H1 (cell line): ENCODE data around the gene CXCL17. TPM values are rescaled to one million over a fixed set of nuclear protein-coding genes. Genes with fewer than 3 reads are reported as not detected.

Experiments used
- ATF3 ChIP-seq: IDR thresholded peaks from 2 replicates; pipeline ENCODE4 v1.6.1; 2011; ENCODE audit warnings: low read depth, mild to moderate bottlenecking, low read length; ENCODE audit not compliant: insufficient read depth
- BCL11A ChIP-seq, 2 experiments: IDR thresholded peaks; one replicate each; pipeline ENCODE4 v1.6.1; 2011; ENCODE audit warnings: low read depth in 2 of 2, low read length in 2 of 2, mild to moderate bottlenecking in 2 of 2
- BRCA1 ChIP-seq: IDR thresholded peaks from 2 replicates; pipeline ENCODE4 v1.6.1; 2012; ENCODE audit warnings: low read depth, low read length, improper control_type of control experiment
- CBX5 ChIP-seq: fragments of 300-800, 300-1000 bp; sonication (generic); IDR thresholded peaks from 2 replicates; pipeline ENCODE4 v1.7.1; 2016; ENCODE audit warnings: antibody characterized with exemption, low read length, low read depth
- CEBPB ChIP-seq: IDR thresholded peaks from 2 replicates; pipeline ENCODE4 v1.6.1; 2012; ENCODE audit warnings: low read depth, low read length
- CHD2 ChIP-seq: IDR thresholded peaks from 2 replicates; pipeline ENCODE4 v1.6.1; 2012; ENCODE audit warnings: low read length, improper control_type of control experiment
- E2F6 ChIP-seq: IDR thresholded peaks from 2 replicates; pipeline ENCODE4 v1.6.1; 2012; ENCODE audit warnings: inconsistent platforms
- EP300 ChIP-seq, 2 experiments: IDR thresholded peaks; 1 replicate in 1 of 2; 2 replicates in 1 of 2; pipeline ENCODE4 v1.6.1; 2011 to 2012; ENCODE audit warnings: low read depth in 2 of 2, low read length in 2 of 2, mild to moderate bottlenecking in 2 of 2, borderline replicate concordance in 1 of 2, inconsistent platforms in 1 of 2, moderate library complexity in 1 of 2
- GTF2F1 ChIP-seq: IDR thresholded peaks from 2 replicates; pipeline ENCODE4 v1.6.1; 2012; ENCODE audit warnings: low read depth, low read length, improper control_type of control experiment, borderline replicate concordance
- JUN ChIP-seq: IDR thresholded peaks from 2 replicates; pipeline ENCODE4 v1.6.1; 2011; ENCODE audit warnings: low read depth, mild to moderate bottlenecking, improper control_type of control experiment, low read length
- JUND ChIP-seq: IDR thresholded peaks from 2 replicates; pipeline ENCODE4 v1.6.1; 2011; ENCODE audit warnings: mild to moderate bottlenecking, improper control_type of control experiment, low read length
- KDM1A ChIP-seq: fragments of 200-600, 300-600 bp; sonication (generic); IDR thresholded peaks from 2 replicates; pipeline ENCODE4 v1.7.1; 2016; ENCODE audit warnings: mild to moderate bottlenecking, low read length, borderline replicate concordance
- NANOG ChIP-seq: IDR thresholded peaks from 2 replicates; pipeline ENCODE4 v1.6.1; 2011; ENCODE audit warnings: low read length, low read depth, mild to moderate bottlenecking, inconsistent platforms; ENCODE audit not compliant: insufficient read depth, poor library complexity, severe bottlenecking
- NRF1 ChIP-seq: IDR thresholded peaks from 2 replicates; pipeline ENCODE4 v1.6.1; 2011; ENCODE audit warnings: mild to moderate bottlenecking, low read depth, low read length, improper control_type of control experiment
- POLR2A ChIP-seq, 2 experiments: IDR thresholded peaks; 1 replicate in 1 of 2; 2 replicates in 1 of 2; pipeline ENCODE4 v1.6.1; 2011; ENCODE audit warnings: low read depth in 2 of 2, low read length in 2 of 2, mild to moderate bottlenecking in 2 of 2; ENCODE audit errors: control extremely low read depth in 1 of 2
- POLR2AphosphoS5 ChIP-seq: IDR thresholded peaks from 2 replicates; pipeline ENCODE4 v1.6.1; 2011; ENCODE audit warnings: low read depth, low read length
- POU5F1 ChIP-seq: IDR thresholded peaks from 2 replicates; pipeline ENCODE4 v1.6.1; 2011; ENCODE audit warnings: low read depth, mild to moderate bottlenecking, low read length, moderate library complexity
- RNF2 ChIP-seq: fragments of 200-900, 300-1000 bp; sonication (generic); IDR thresholded peaks from 2 replicates; pipeline ENCODE4 v1.7.1; 2016; ENCODE audit warnings: borderline replicate concordance, low read depth, mild to moderate bottlenecking, antibody characterized with exemption, low read length; ENCODE audit not compliant: poor library complexity, severe bottlenecking; ENCODE audit errors: missing control alignments
- RXRA ChIP-seq: IDR thresholded peaks from 2 replicates; pipeline ENCODE4 v1.6.1; 2011; ENCODE audit warnings: low read depth, mild to moderate bottlenecking, low read length, moderate library complexity; ENCODE audit not compliant: insufficient read depth
- SUZ12 ChIP-seq: fragments of 200-600 bp; sonication (generic); IDR thresholded peaks from 2 replicates; pipeline ENCODE4 v1.6.1; 2012; ENCODE audit warnings: mild to moderate bottlenecking, inconsistent platforms, low read length, moderate library complexity, mixed read lengths
- TEAD4 ChIP-seq: IDR thresholded peaks from 2 replicates; pipeline ENCODE4 v1.6.1; 2012; ENCODE audit warnings: low read depth, low read length, inconsistent platforms, mixed read lengths
- ZNF274 ChIP-seq: IDR thresholded peaks from 2 replicates; pipeline ENCODE4 v1.7.0; 2012; ENCODE audit warnings: low read length, borderline replicate concordance; ENCODE audit errors: extremely low read depth
- polyA plus RNA-seq, 7 experiments: library from polyadenylated mRNA; depleted of rRNA in 3 of 7; stranded (reverse) in 5 of 7; unstranded in 2 of 7; fragments of >200 nt in 5 of 7; fragments of 200-250 nt in 2 of 7; gene quantifications; 1 replicate in 5 of 7; 2 replicates in 1 of 7; 4 replicates in 1 of 7; pipeline versions ENCODE4 v1.2.1 to v1.2.3, GENCODE V29; 2011 to 2013; ENCODE audit warnings: missing spikeins in 2 of 7, mixed read lengths in 2 of 7
- total RNA-seq: library from RNA; stranded (reverse); fragmentation: NEBNext Ultra II Directional; extraction: Animal tissue kit (Norgen Biotek cat#: 25700); gene quantifications from 2 replicates; pipeline ENCODE4 v1.2.1, GENCODE V29; 2021

The CXCL17 gene
- total and polyA plus RNA-seq, 2 of the 8 experiments (the other 6 are each of a cell fraction or from before 2014, with no cell fraction given), result not detected

GRCh38 chr19:42396381-42397262 lies 46.1 kb downstream of the CXCL17 start (continued):
- no peak for TF ChIP-seq NANOG
- no peak for TF ChIP-seq RXRA
- no peak for TF ChIP-seq BCL11A (IDR thresholded peaks at IDR 0.05; ENCODE audit: low read depth in 2 of 2, low read length in 2 of 2)
- TF ChIP-seq POLR2AphosphoS5, result peak; percentile 79
- no peak for TF ChIP-seq EP300 (IDR thresholded peaks at IDR 0.05; ENCODE audit: borderline replicate concordance in 1 of 2, low read depth in 2 of 2, low read length in 2 of 2)
- TF ChIP-seq GTF2F1, result no peak
- no peak for TF ChIP-seq RNF2
- no peak for TF ChIP-seq E2F6
- no peak for TF ChIP-seq KDM1A
- no peak for TF ChIP-seq CEBPB
- peak; percentile 72 to 82 for TF ChIP-seq POLR2A (IDR thresholded peaks at IDR 0.05; ENCODE audit: control extremely low read depth in 1 of 2, low read depth in 2 of 2, low read length in 2 of 2)
- TF ChIP-seq JUN, result 0 out of 2 replicates have a peak, but pooled peaks have one; percentile 39
- no peak for TF ChIP-seq NRF1
- peak; percentile 83; the same call in 1 of the 2 replicates for TF ChIP-seq JUND
- no peak for TF ChIP-seq ATF3
- TF ChIP-seq BRCA1, result no peak
- peak; percentile 93 for TF ChIP-seq CHD2
- TF ChIP-seq POU5F1, result no peak
- TF ChIP-seq ZNF274, result no peak
- no peak for TF ChIP-seq SUZ12
- TF ChIP-seq CBX5, result no peak
- TF ChIP-seq TEAD4, result no peak
